Kidney epithelial cell (primary cell): ENCODE measurements around the gene MAPRE3. TPM values are rescaled to one million over a fixed set of nuclear protein-coding genes. Genes with fewer than 3 reads are reported as not detected.

Experiments
- DNase-seq: peaks from one replicate; pipeline ENCODE4 v3.0.0-alpha.2; 2010; ENCODE audit warnings: low read depth
- H3K27me3 ChIP-seq: 2 replicates; pipeline ENCODE4 v1.6.0; 2011; ENCODE audit warnings: low read length; ENCODE audit not compliant: control insufficient read depth, insufficient read depth
- H3K36me3 ChIP-seq: 2 replicates; pipeline ENCODE4 v1.5.1; 2011; ENCODE audit warnings: low read length; ENCODE audit not compliant: control insufficient read depth, insufficient read depth
- H3K4me3 ChIP-seq: 2 replicates; pipeline ENCODE4 v1.5.1; 2011; ENCODE audit warnings: low read depth, mild to moderate bottlenecking, control low read depth, low read length
- CTCF ChIP-seq: IDR thresholded peaks from 2 replicates; pipeline ENCODE4 v1.5.1; 2011; ENCODE audit warnings: mild to moderate bottlenecking, moderate library complexity, low read length, control low read depth, inconsistent platforms; ENCODE audit not compliant: insufficient read depth, poor library complexity, severe bottlenecking
- total RNA-seq: library from RNA; depleted of rRNA; stranded (reverse); fragments of >200 nt; gene quantifications from 2 replicates; pipeline ENCODE4 v1.2.3, GENCODE V29; 2015

MAPRE3 gene
- total RNA-seq, 1 donor from 2014 or later = 4.6 TPM

- no peak for DNase-seq
- H3K36me3 ChIP-seq = no peaks in the 10 kb centered on the region
- TF ChIP-seq CTCF = no peak
- H3K27me3 ChIP-seq = peaks cover 2% of the 10 kb centered on the region
- no peak overlapping the region for H3K4me3 ChIP-seq
Measured at GRCh38 chr2:26975656-26976055, 5.2 kb downstream of the MAPRE3 start.

DNA sequence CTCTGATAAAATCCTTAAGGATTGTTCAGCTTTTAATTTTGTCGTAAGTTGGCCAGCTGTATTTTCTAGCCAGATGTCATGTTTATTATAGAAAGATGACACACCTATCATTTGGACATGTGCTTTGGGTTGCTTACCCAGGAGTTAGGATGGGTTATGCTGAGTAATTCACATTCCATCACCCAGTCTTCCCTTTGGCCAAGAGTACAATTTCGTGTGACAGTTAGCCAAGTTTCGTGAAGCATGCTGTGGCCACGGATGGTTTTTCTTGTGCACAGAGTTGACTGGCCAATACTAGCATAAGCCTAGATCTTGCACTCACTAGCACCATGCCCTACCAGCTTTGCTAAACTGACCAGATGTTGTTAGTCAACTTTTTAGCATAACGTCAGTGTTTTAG, 5.8 kb downstream of the MAPRE3 start:
- DNase-seq = no peak
- H3K27me3 ChIP-seq = peaks cover 2% of the 10 kb centered on the region
- H3K4me3 ChIP-seq = no peak overlapping the region
- no peaks in the 10 kb centered on the region for H3K36me3 ChIP-seq
- TF ChIP-seq CTCF = no peak

- TF ChIP-seq CTCF = no peak
- DNase-seq = no peak
- H3K4me3 ChIP-seq = no peak overlapping the region
- H3K36me3 ChIP-seq = no peaks in the 10 kb centered on the region
- peaks cover 2% of the 10 kb centered on the region for H3K27me3 ChIP-seq
Measured at GRCh38 chr2:26977012-26977411, 6.6 kb downstream of the MAPRE3 start.

DNA sequence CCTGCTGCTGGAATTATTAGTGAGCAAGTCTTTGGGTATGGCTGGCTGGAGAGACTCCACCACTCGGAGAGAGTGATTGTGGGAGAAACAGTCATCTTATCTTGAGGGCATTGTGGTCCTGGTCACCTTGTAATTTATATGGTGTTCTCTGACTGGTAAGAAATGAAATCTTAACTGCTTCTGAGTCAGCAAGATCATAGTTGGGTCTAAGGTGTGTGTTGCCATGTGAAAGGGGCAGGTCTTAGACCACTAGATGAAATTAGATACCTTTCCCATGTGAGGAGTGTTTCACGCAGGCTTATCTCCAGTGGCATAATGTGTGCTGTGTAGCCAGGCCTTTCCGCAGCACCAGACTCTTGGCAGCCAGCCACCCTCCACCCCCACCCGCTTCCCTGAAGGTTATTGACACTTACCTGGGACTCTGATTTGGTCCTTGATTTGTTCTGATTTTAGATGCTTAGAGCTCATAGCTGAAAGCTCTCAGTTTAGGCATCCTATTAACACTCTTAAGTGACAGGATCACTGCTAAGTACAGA, 7.7 kb downstream of the MAPRE3 start:
- DNase-seq = no peak
- H3K36me3 ChIP-seq = no peaks in the 10 kb centered on the region
- TF ChIP-seq CTCF = no peak
- no peak overlapping the region for H3K4me3 ChIP-seq
- peaks cover 2% of the 10 kb centered on the region for H3K27me3 ChIP-seq

GRCh38 chr2:26979741-26980140, 9.3 kb downstream of the MAPRE3 start:
- H3K4me3 ChIP-seq = no peak overlapping the region
- H3K27me3 ChIP-seq = no peaks in the 10 kb centered on the region
- TF ChIP-seq CTCF = no peak
- no peaks in the 10 kb centered on the region for H3K36me3 ChIP-seq
- no peak for DNase-seq

- H3K27me3 ChIP-seq = no peaks in the 10 kb centered on the region
- no peak for TF ChIP-seq CTCF
- H3K4me3 ChIP-seq = no peak overlapping the region
- DNase-seq = no peak
- no peaks in the 10 kb centered on the region for H3K36me3 ChIP-seq
Measured at GRCh38 chr2:26980971-26981370, 10.5 kb downstream of the MAPRE3 start.
